Naive B cell (primary cell): ENCODE measurements around the gene IL11RA. TPM values are rescaled to one million over a fixed set of nuclear protein-coding genes. Genes with fewer than 3 reads are reported as not detected.
"Not testable (repeated sequence)": the region's sequence is repeated elsewhere in the genome, so short reads cannot be mapped to it uniquely, and the experiment has no call there.

Experiments
- ATAC-seq, 2 donors: fragments of 150-1000 bp; cut with Tn5 transposase; 2 replicates each; pipeline ENCODE4 v1.10.0; 2021; ENCODE audit warnings: low read depth in 2 of 2, mild to moderate bottlenecking in 2 of 2, moderate library complexity in 2 of 2
- DNase-seq: peaks from one replicate; pipeline ENCODE4 v3.0.0; 2022
- H3K27ac Mint-ChIP-seq, 6 donors: one replicate each; pipeline ENCODE4 v1.8.0; 2020 to 2022; ENCODE audit warnings: mild to moderate bottlenecking in 6 of 6, mixed read lengths in 6 of 6, moderate library complexity in 5 of 6, inconsistent platforms in 2 of 6
- H3K27me3 Mint-ChIP-seq, 3 donors: one replicate each; pipeline ENCODE4 v1.8.0; 2021 to 2022; ENCODE audit warnings: mixed read lengths in 3 of 3, mild to moderate bottlenecking in 1 of 3
- H3K36me3 Mint-ChIP-seq, 2 donors: one replicate each; pipeline ENCODE4 v1.8.0; 2020 to 2022; ENCODE audit warnings: mixed read lengths in 2 of 2, inconsistent platforms in 1 of 2, mild to moderate bottlenecking in 1 of 2
- H3K4me1 Mint-ChIP-seq, 3 donors: one replicate each; pipeline ENCODE4 v1.8.0; 2020 to 2022; ENCODE audit warnings: mixed read lengths in 3 of 3, inconsistent platforms in 1 of 3, mild to moderate bottlenecking in 1 of 3, moderate library complexity in 1 of 3
- H3K4me3 Mint-ChIP-seq, 8 donors: one replicate each; pipeline ENCODE4 v1.8.0; 2020 to 2022; ENCODE audit warnings: mild to moderate bottlenecking in 8 of 8, mixed read lengths in 8 of 8, moderate library complexity in 8 of 8, inconsistent platforms in 2 of 8
- H3K9me3 Mint-ChIP-seq, 7 donors: one replicate each; pipeline ENCODE4 v1.8.0; 2020 to 2022; ENCODE audit warnings: mixed read lengths in 7 of 7, mild to moderate bottlenecking in 5 of 7, inconsistent platforms in 2 of 7, moderate library complexity in 1 of 7
- polyA plus RNA-seq, 6 donors: library from polyadenylated mRNA; unstranded; fragments of 300-500 nt; fragmentation: Illumina TruSeq; gene quantifications; one replicate each; pipeline ENCODE4 v1.2.3, GENCODE V29; 2021; ENCODE audit warnings: low read depth in 6 of 6

Gene IL11RA
- polyA plus RNA-seq, 6 donors from 2014 or later, result 2.0 to 7.4 (median 3.0) TPM

DNA sequence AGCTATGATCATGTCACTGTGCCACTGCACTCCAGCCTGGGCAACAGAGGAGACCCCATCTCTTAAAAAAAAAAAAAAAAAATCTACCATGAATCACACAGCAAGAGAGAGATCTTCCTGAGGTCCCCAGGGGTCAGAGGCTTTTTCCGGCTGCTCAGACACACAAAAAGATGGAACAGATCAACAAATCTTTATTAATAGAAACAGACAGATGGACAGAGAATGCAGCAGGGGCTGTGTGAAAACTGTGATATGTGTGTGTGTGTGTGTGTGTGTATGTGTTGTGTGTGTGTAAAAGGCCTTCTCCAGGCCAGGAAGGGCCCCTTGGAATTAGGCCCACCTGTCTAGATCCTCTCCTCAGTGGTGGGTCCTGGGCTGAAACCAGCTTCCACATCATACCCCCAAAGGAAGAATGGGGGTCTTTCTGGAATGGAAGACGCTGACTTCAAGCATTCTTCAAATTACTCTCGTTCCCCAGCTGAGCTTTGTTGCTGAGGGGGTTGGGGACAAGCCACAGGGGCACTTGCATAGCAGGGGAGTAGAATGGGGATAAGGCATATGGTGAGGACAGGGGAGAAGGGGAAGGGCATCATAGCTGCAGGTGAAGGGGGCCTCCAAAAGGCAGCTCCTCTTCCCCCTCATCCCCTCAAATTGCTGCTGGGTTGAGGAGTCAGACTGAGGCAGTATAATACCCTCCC lies 17.3 kb upstream of the IL11RA start:
- no peak for DNase-seq
- H3K27ac Mint-ChIP-seq, result no peak overlapping the region
- H3K4me3 Mint-ChIP-seq, result peak overlapping the region in 4 of 8 donors; percentile 8 to 70 (median 21)

DNA sequence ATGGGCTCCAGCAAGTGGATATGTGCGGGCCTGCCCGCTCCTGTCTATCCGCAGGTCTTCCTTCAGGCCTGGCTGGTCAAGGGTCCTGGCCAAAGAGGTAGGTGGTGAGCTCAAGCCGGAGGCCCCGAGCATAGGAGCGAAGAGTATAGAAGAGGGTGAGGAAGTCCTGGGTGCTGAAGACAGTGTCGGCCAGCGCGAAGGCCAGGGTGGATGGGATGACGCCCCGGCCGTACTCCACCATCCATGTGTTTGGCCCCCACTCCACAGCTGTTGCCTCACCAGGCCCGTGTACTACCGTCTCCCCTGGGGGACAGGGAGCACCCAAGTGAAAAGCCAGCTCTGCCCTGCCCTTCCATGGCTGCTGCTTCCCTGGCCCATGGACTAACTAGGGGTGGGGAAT lies 16.4 kb upstream of the IL11RA start:
- Mint-ChIP-seq H3K27me3 (peaks cover 2 to 5% (median 4%) of the 10 kb centered on the region in 3 donors), H3K4me3 (peak overlapping the region in 6 of 8 donors; percentile 22 to 83 (median 36)), H3K4me1 (peaks cover 28 to 36% (median 35%) of the 10 kb centered on the region in 3 donors), H3K9me3 (no peaks in the 10 kb centered on the region), H3K27ac (peak overlapping the region in 1 of 6 donors; percentile 92), H3K36me3 (no peaks in the 10 kb centered on the region)
- no peak for DNase-seq
- no peak for ATAC-seq

More for the DNA sequence above, 17.3 kb upstream of the IL11RA start:
- H3K4me1 Mint-ChIP-seq, result peaks cover 28 to 41% (median 38%) of the 10 kb centered on the region in 3 donors
- ATAC-seq, result no peak
- H3K9me3 Mint-ChIP-seq, result no peaks in the 10 kb centered on the region
- H3K36me3 Mint-ChIP-seq, result no peaks in the 10 kb centered on the region
- H3K27me3 Mint-ChIP-seq, result peaks cover 8 to 14% (median 12%) of the 10 kb centered on the region in 3 donors

GRCh38 chr9:34636791-34637355 lies 15.1 kb upstream of the IL11RA start:
- ATAC-seq (no peak), DNase-seq (no peak)
- Mint-ChIP-seq H3K4me3 (peak overlapping the region; percentile 79 to 92 (median 87)), H3K9me3 (no peaks in the 10 kb centered on the region), H3K4me1 (peaks cover 28 to 36% (median 35%) of the 10 kb centered on the region in 3 donors), H3K27me3 (no peaks in the 10 kb centered on the region), H3K27ac (peak overlapping the region in 3 of 6 donors; percentile 67 to 74 (median 73)), H3K36me3 (no peaks in the 10 kb centered on the region)

DNA sequence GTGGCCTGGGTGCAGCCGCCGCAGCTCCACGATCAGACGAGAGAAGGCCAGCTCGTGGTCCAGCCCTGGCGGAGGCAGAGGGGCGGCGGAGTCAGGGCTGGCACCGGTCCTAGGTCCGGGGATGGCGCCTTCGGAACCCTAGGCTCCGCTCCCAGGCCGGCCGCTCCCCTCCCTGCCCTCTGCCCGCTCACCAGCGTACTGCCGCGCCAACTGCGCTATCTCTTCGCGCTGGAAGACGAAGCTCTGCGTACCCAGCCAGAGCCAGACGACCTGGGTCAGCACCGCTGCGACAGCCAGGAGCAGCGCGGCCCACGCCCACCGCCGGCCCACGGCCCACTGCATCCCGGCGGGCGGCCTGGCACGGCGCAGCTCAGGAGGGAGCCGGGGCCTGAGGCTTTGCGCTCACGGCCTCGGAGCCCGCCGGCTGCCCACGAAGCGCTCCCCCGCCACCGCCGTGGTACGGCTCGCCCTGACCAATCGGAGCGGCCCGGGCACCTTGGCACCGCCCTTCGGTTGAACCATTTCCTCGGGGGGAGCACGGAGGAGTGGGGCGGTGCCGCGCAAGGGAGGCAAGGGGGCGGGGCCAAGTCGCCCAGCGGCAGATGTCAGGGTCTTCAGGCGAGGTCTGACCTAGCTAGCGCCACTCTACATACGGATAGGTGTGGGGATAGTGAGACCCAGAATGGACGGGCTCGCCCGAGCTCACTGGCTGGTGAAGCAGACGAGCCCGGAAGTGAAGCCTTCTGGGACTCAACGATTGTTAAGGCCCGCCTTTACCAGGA lies 14.4 kb upstream of the IL11RA start, which contains the start of gene SIGMAR1:
SIGMAR1 (minus strand) TSS at position 432 of the 782 bp plus-strand sequence; CDS start at position 342, 90 bp downstream.
- ATAC-seq, result peak; percentile 91 to 93
- no peaks in the 10 kb centered on the region for H3K36me3 Mint-ChIP-seq
- H3K4me1 Mint-ChIP-seq, result peaks cover 28 to 36% (median 35%) of the 10 kb centered on the region in 3 donors
- DNase-seq, result peak; percentile 94
- peak within 1 kb of the TSS; percentile 73 to 95 (median 87) for H3K27ac Mint-ChIP-seq
- peak within 1 kb of the TSS; percentile 79 to 92 (median 87) for H3K4me3 Mint-ChIP-seq
- H3K9me3 Mint-ChIP-seq, result no peaks in the 10 kb centered on the region
- no peaks in the 10 kb centered on the region for H3K27me3 Mint-ChIP-seq

DNA sequence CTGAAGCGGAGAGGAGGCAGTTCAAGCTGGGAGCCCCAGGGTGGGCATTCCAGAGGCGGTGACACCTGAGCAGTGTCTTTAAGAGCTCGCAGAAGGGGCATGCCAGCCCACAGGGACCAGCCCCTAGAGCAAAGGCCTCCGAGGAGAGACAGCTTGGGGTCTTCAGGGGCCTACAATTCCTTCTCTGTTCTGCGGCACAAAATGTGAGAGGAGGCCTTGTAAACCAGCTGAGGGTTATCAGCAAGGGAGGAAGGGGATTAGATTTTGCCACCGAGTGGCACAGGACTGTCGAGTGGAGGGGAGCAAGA lies 13.9 kb upstream of the IL11RA start:
- H3K27me3 Mint-ChIP-seq, result no peaks in the 10 kb centered on the region

GRCh38 chr9:34639322-34639721 lies 12.7 kb upstream of the IL11RA start:
- not testable (repeated sequence) for H3K9me3 Mint-ChIP-seq, H3K36me3 Mint-ChIP-seq, H3K27me3 Mint-ChIP-seq, DNase-seq, H3K27ac Mint-ChIP-seq, ATAC-seq
- Mint-ChIP-seq H3K4me3 (peak overlapping the region in 1 of 8 donors; percentile 79), H3K4me1 (peaks cover 24 to 32% (median 29%) of the 10 kb centered on the region in 3 donors)

More for the DNA sequence above, 13.9 kb upstream of the IL11RA start:
- no peaks in the 10 kb centered on the region for H3K36me3 Mint-ChIP-seq
- H3K4me3 Mint-ChIP-seq, result peak overlapping the region; percentile 79 to 92 (median 87)
- DNase-seq (no peak), ATAC-seq (no peak)
- H3K27ac Mint-ChIP-seq, result peak overlapping the region; percentile 52 to 95 (median 87)
- no peaks in the 10 kb centered on the region for H3K9me3 Mint-ChIP-seq
- peaks cover 28 to 36% (median 35%) of the 10 kb centered on the region in 3 donors for H3K4me1 Mint-ChIP-seq

GRCh38 chr9:34642679-34643078 lies 9.3 kb upstream of the IL11RA start:
- no peak for ATAC-seq
- Mint-ChIP-seq H3K4me1 (peaks cover 18 to 28% (median 22%) of the 10 kb centered on the region in 3 donors), H3K27me3 (no peaks in the 10 kb centered on the region), H3K27ac (no peak overlapping the region), H3K4me3 (no peak overlapping the region), H3K9me3 (no peaks in the 10 kb centered on the region), H3K36me3 (no peaks in the 10 kb centered on the region)
- DNase-seq, result no peak

- Mint-ChIP-seq H3K9me3 (no peaks in the 10 kb centered on the region), H3K4me3 (peak overlapping the region in 3 of 8 donors; percentile 30 to 95 (median 58)), H3K27ac (no peak overlapping the region), H3K36me3 (peaks cover 5 to 13% of the 10 kb centered on the region in 2 donors), H3K4me1 (peaks cover 17 to 35% (median 20%) of the 10 kb centered on the region in 3 donors), H3K27me3 (no peaks in the 10 kb centered on the region)
- no peak for DNase-seq
- no peak for ATAC-seq
Measured at GRCh38 chr9:34644766-34645314, 7.1 kb upstream of the IL11RA start.

DNA sequence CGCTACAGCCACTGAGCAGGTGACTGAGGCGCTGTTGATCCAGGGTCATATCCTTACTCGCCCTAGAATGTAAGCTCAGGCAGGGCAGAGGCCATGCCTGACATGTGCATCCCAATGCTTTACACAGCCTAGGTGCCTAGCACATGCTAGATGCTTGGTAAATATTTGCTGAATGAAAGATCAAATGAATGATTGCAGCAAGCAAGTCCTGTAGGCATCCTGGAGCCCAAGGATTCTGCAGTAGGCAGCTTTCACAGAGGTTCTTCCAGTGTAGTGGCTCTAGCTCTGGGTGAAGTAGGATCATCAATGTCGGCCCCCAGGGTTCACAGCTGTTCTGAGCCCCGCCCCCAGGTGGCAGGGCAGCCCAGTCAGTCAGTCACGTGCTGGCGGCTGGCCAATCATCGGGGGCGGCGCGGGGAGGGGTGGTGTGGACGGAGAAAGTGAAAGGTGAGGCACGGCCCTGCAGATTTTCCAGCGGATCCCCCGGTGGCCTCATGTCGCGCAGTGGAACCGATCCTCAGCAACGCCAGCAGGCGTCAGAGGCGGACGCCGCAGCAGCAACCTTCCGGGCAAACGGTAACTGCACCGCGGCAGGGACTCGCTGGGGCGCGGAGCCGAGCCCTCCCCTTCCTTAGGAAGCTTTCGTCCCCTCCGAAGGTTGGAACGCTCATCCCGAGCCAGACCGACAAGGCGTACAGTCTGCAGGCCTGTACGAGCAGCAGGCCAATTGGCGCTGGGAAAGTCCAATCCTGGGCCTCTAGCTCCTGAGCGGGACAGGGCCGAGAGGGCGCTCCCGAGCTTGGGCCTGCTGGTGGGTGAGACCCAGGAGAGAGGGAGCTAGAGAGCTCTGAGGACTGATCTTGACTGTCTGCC lies 5.5 kb upstream of the IL11RA start, which contains the start of gene GALT:
GALT (plus strand) TSS at position 465 of the 873 bp plus-strand sequence; CDS start at position 495, 30 bp downstream.
- H3K4me3 Mint-ChIP-seq, result peak within 1 kb of the TSS; percentile 86 to 96 (median 92)
- DNase-seq (peak; percentile 90), ATAC-seq (peak; percentile 95)
- H3K36me3 Mint-ChIP-seq, result peaks cover 5 to 13% of the 10 kb centered on the region in 2 donors
- H3K27me3 Mint-ChIP-seq, result no peaks in the 10 kb centered on the region
- no peaks in the 10 kb centered on the region for H3K9me3 Mint-ChIP-seq
- H3K4me1 Mint-ChIP-seq, result peaks cover 17 to 35% (median 20%) of the 10 kb centered on the region in 3 donors
- H3K27ac Mint-ChIP-seq, result peak within 1 kb of the TSS; percentile 44 to 93 (median 78)

DNA sequence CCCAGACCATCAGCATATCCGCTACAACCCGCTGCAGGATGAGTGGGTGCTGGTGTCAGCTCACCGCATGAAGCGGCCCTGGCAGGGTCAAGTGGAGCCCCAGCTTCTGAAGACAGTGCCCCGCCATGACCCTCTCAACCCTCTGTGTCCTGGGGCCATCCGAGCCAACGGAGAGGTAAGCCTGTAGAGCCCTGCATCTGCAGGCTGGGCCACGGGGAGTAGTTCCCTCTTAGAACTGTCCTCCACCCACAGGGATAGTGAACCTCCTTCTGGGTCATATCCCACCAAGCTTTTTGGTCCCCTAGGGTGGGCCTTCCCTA lies 4.9 kb upstream of the IL11RA start:
- no peak for DNase-seq
- Mint-ChIP-seq H3K4me1 (peaks cover 17 to 35% (median 20%) of the 10 kb centered on the region in 3 donors), H3K27me3 (no peaks in the 10 kb centered on the region), H3K4me3 (peak overlapping the region; percentile 86 to 96 (median 92)), H3K27ac (peak overlapping the region in 4 of 6 donors; percentile 55 to 93 (median 84)), H3K36me3 (peaks cover 5 to 13% of the 10 kb centered on the region in 2 donors), H3K9me3 (no peaks in the 10 kb centered on the region)
- peak in 1 of 2 donors; percentile 3 for ATAC-seq

- H3K9me3 Mint-ChIP-seq, result no peaks in the 10 kb centered on the region
- no peak for DNase-seq
- peaks cover 21 to 38% (median 25%) of the 10 kb centered on the region in 3 donors for H3K4me1 Mint-ChIP-seq
- H3K27ac Mint-ChIP-seq, result peak overlapping the region in 3 of 6 donors; percentile 16 to 77 (median 55)
- no peak for ATAC-seq
- H3K27me3 Mint-ChIP-seq, result no peaks in the 10 kb centered on the region
- H3K4me3 Mint-ChIP-seq, result peak overlapping the region; percentile 86 to 96 (median 92)
- peaks cover 5 to 13% of the 10 kb centered on the region in 2 donors for H3K36me3 Mint-ChIP-seq
Measured at GRCh38 chr9:34647651-34648050, 4.3 kb upstream of the IL11RA start.

GRCh38 chr9:34648673-34649072 lies 3.3 kb upstream of the IL11RA start:
- DNase-seq (no peak), ATAC-seq (no peak)
- Mint-ChIP-seq H3K27me3 (no peaks in the 10 kb centered on the region), H3K4me3 (peak overlapping the region in 4 of 8 donors; percentile 6 to 95 (median 10)), H3K36me3 (peaks cover 5 to 13% of the 10 kb centered on the region in 2 donors), H3K27ac (no peak overlapping the region), H3K4me1 (peaks cover 27 to 44% (median 30%) of the 10 kb centered on the region in 3 donors), H3K9me3 (no peaks in the 10 kb centered on the region)
